ENCODE data around the gene P3H2.
A peak's percentile ranks its signal among the peaks of the same experiment; 100 is the strongest.
"Not testable (repeated sequence)": the region's sequence is repeated elsewhere in the genome, so short reads cannot be mapped to it uniquely, and the experiment has no call there.

The P3H2 gene

GRCh38 chr3:190120269-190121060, at the start of gene P3H2:
P3H2 (minus strand) TSS chr3:190120897; CDS start chr3:190120731, 166 bp downstream.
- Mint-ChIP-seq H3K4me3 (peak within 1 kb of the TSS; percentile 49), H3K4me1 (peaks cover 9% of the 10 kb centered on the region), H3K27me3 (peaks cover 76% of the 10 kb centered on the region), H3K27ac (ENCODE audit: low read depth) (no peak within 1 kb of the TSS), H3K36me3 (ENCODE audit: insufficient read depth) (peaks cover 4% of the 10 kb centered on the region), H3K9me3 (no peaks in the 10 kb centered on the region)
- no peak for DNase-seq (ENCODE audit: low spot score in 2 of 2)
- ATAC-seq (replicated peaks; ENCODE audit: extremely low read depth, poor library complexity, severe bottlenecking) = peak; percentile 14

DNA sequence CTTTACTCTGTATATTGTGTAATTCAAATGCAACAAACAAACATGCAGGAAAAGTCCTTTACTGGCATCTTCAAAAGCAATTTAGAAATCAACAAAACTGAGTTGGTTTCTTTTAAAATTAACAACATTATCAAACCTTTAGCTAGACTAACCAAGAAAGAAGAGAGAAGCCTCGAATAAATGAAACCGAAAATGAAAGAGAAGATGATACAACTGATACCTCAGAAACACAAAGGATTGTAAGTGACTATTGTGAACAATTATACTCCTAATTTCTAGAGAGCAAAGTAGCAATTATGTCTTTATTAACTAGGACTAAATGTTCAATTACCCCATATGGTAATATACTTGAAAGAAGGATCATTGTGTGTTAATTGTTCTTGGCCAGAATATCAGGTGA, 49.2 kb upstream of the P3H2 start:
- Mint-ChIP-seq H3K36me3 (ENCODE audit: insufficient read depth) (peaks cover 1% of the 10 kb centered on the region), H3K4me3 (peak overlapping the region; percentile 61), H3K27me3 (no peaks in the 10 kb centered on the region), H3K9me3 (no peaks in the 10 kb centered on the region), H3K27ac (ENCODE audit: low read depth) (peak overlapping the region; percentile 84), H3K4me1 (peaks cover 15% of the 10 kb centered on the region)
- DNase-seq (ENCODE audit: low spot score in 2 of 2) (no peak), ATAC-seq (replicated peaks; ENCODE audit: extremely low read depth, poor library complexity, severe bottlenecking) (no peak)

- H3K4me1 Mint-ChIP-seq = peaks cover 10% of the 10 kb centered on the region
- H3K4me3 Mint-ChIP-seq = peak overlapping the region; percentile 61
- peak overlapping the region; percentile 84 for H3K27ac Mint-ChIP-seq (ENCODE audit: low read depth)
- DNase-seq (ENCODE audit: low spot score in 2 of 2) (no peak), ATAC-seq (replicated peaks; ENCODE audit: extremely low read depth, poor library complexity, severe bottlenecking) (no peak)
- H3K27me3 Mint-ChIP-seq = no peaks in the 10 kb centered on the region
- H3K9me3 Mint-ChIP-seq = no peaks in the 10 kb centered on the region
- peaks cover 1% of the 10 kb centered on the region for H3K36me3 Mint-ChIP-seq (ENCODE audit: insufficient read depth)
Observed at GRCh38 chr3:190169243-190169642, 48.5 kb upstream of the P3H2 start.

DNA sequence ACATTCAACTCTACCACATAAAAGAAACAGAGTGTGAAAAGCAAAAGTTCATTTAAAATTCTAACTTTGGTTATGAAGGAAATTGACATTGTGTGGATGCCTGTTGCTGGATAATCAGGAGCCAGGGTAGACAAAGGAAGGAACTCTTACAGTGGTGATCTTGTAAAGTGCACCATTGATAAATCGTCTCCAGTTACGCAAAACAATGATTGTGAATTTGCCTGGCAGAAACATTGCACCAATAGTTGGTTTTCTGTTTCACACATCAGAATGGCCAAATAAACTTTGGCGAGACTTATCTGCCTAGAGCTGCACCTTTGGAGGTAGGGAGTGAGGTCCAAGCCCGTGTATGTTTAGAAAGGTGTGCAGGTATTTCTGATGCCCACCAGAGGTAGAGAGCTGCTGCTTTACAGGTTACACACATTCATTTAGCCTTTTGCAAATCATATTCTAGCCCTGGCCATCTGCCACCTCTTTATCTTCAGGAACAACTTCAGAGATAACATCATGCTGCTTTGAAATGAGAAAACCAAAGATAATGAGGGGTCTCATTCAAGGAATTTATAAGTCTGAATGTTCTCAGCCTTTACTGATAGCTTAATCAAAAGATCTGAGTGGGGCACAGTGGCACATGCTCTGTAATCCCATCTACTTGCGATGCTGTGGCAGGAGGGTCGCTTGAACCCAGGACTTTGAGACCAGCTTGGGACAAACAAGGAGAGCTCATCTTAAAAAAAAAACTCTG, 47.4 kb upstream of the P3H2 start:
- no peak for ATAC-seq (replicated peaks; ENCODE audit: extremely low read depth, poor library complexity, severe bottlenecking)
- no peak for DNase-seq (ENCODE audit: low spot score in 2 of 2)
- Mint-ChIP-seq H3K9me3 (no peaks in the 10 kb centered on the region), H3K36me3 (ENCODE audit: insufficient read depth) (peaks cover 1% of the 10 kb centered on the region), H3K27me3 (no peaks in the 10 kb centered on the region), H3K27ac (ENCODE audit: low read depth) (no peak overlapping the region), H3K4me3 (no peak overlapping the region), H3K4me1 (peaks cover 10% of the 10 kb centered on the region)

GRCh38 chr3:190166948-190167347, 46.3 kb upstream of the P3H2 start:
- ATAC-seq (replicated peaks; ENCODE audit: extremely low read depth, poor library complexity, severe bottlenecking) (no peak), DNase-seq (ENCODE audit: low spot score in 2 of 2) (no peak)
- no peaks in the 10 kb centered on the region for H3K9me3 Mint-ChIP-seq
- no peaks in the 10 kb centered on the region for H3K27me3 Mint-ChIP-seq
- H3K36me3 Mint-ChIP-seq (ENCODE audit: insufficient read depth) = peaks cover 1% of the 10 kb centered on the region
- H3K27ac Mint-ChIP-seq (ENCODE audit: low read depth) = no peak overlapping the region
- peaks cover 10% of the 10 kb centered on the region for H3K4me1 Mint-ChIP-seq
- H3K4me3 Mint-ChIP-seq = no peak overlapping the region

DNA sequence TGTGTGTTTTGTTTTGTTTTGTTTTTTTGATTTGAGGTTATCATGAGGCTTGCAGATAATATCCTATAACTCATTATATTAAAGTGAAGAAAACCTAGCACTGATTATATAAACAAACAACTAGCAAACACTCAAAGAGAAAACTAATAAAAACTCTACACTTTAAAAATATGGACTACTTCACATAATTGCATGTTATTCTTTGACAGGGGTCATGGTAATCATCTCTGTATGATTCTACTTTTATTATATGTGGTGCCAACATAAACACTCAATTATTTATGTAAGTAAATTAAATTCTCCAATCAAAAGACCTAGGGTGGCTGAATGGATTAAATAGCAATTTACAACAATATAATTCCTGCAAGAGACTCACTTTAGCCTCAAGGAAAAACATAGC, 44.6 kb upstream of the P3H2 start:
- H3K27me3 Mint-ChIP-seq = no peaks in the 10 kb centered on the region
- no peak overlapping the region for H3K4me3 Mint-ChIP-seq
- H3K4me1 Mint-ChIP-seq = peaks cover 10% of the 10 kb centered on the region
- DNase-seq (ENCODE audit: low spot score in 2 of 2) (no peak), ATAC-seq (replicated peaks; ENCODE audit: extremely low read depth, poor library complexity, severe bottlenecking) (no peak)
- H3K27ac Mint-ChIP-seq (ENCODE audit: low read depth) = no peak overlapping the region
- H3K36me3 Mint-ChIP-seq (ENCODE audit: insufficient read depth) = peaks cover 1% of the 10 kb centered on the region
- H3K9me3 Mint-ChIP-seq = no peaks in the 10 kb centered on the region

GRCh38 chr3:190162013-190162412, 41.3 kb upstream of the P3H2 start:
- not testable (repeated sequence) for DNase-seq (ENCODE audit: low spot score in 2 of 2); H3K27me3 Mint-ChIP-seq; ATAC-seq (replicated peaks; ENCODE audit: extremely low read depth, poor library complexity, severe bottlenecking); H3K4me3 Mint-ChIP-seq; H3K36me3 Mint-ChIP-seq (ENCODE audit: insufficient read depth); H3K9me3 Mint-ChIP-seq; H3K4me1 Mint-ChIP-seq; H3K27ac Mint-ChIP-seq (ENCODE audit: low read depth)

DNA sequence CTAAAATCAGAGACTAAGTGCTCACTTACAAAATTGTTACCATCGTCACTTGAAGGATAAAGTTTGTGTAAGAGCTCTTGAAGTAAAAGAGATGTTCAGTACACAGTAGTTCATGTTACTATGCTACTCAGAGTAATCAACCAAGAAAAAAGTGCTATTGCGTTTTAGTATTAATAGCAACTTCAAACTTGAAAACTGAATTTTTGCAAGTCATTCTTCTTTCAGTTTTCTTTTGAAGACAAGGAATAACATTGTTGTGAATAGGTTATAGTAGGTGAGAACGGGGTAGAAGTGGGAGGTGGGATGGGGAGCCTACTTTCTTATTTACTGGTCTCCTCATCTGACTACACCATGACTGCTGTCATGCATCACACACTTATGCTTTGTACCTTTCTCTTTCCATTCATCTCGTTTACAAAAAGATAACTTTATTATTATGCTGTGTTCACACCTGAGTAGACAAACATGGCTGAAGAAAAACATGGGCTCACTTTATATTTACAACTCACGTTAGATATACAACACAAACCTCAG, 39.3 kb upstream of the P3H2 start:
- ATAC-seq (replicated peaks; ENCODE audit: extremely low read depth, poor library complexity, severe bottlenecking) = no peak
- H3K9me3 Mint-ChIP-seq = no peaks in the 10 kb centered on the region

DNA sequence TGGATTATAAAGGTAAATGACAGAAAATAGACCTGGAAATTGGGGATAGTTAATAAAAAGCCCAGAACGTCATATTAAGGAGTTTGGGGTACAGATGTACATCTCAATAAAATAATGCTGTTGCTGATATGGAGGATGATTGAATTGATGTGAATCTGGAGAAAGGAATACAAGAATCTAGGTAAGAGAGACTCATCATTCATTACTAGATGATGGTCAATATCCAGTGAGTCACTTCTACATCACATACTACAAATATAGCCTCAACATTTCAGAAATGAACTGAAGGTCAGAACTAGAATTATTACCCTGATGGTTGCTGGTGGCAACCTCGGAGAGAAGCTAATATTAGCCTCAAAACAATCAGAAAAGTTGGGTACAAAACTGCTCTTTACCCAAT, 37.6 kb upstream of the P3H2 start:
- no peaks in the 10 kb centered on the region for H3K4me1 Mint-ChIP-seq
- H3K27me3 Mint-ChIP-seq = peaks cover 13% of the 10 kb centered on the region
- H3K36me3 Mint-ChIP-seq (ENCODE audit: insufficient read depth) = no peaks in the 10 kb centered on the region
- no peak overlapping the region for H3K4me3 Mint-ChIP-seq
- no peak overlapping the region for H3K27ac Mint-ChIP-seq (ENCODE audit: low read depth)
- no peaks in the 10 kb centered on the region for H3K9me3 Mint-ChIP-seq
- no peak for DNase-seq (ENCODE audit: low spot score in 2 of 2)
- ATAC-seq (replicated peaks; ENCODE audit: extremely low read depth, poor library complexity, severe bottlenecking) = no peak

More for the DNA sequence above, 39.3 kb upstream of the P3H2 start:
- H3K4me1 Mint-ChIP-seq = no peaks in the 10 kb centered on the region
- H3K27ac Mint-ChIP-seq (ENCODE audit: low read depth) = no peak overlapping the region
- no peak overlapping the region for H3K4me3 Mint-ChIP-seq
- no peaks in the 10 kb centered on the region for H3K36me3 Mint-ChIP-seq (ENCODE audit: insufficient read depth)
- H3K27me3 Mint-ChIP-seq = peaks cover 2% of the 10 kb centered on the region
- DNase-seq (ENCODE audit: low spot score in 2 of 2) = no peak

DNA sequence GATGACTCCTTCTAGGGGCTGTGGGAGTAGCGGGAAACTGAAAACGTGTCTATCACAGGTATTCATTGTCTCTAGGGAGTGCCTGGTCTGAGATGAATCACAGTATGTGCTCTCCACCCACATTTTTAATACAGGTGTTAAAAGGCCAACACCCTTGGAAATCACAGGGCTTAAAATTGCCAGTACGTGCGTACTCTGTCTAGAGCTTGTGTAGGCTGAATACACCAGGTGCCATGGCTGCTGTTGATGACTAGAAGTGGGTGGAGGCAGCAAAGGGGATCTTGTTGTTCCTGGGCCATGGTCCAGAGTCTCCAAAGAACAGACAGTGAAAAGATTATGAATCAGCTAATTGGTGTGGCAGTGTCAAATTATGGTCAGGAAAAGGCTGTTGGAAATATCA, 35.1 kb upstream of the P3H2 start:
- DNase-seq (ENCODE audit: low spot score in 2 of 2) (no peak), ATAC-seq (replicated peaks; ENCODE audit: extremely low read depth, poor library complexity, severe bottlenecking) (no peak)
- Mint-ChIP-seq H3K27ac (ENCODE audit: low read depth) (no peak overlapping the region), H3K27me3 (peaks cover 13% of the 10 kb centered on the region), H3K36me3 (ENCODE audit: insufficient read depth) (no peaks in the 10 kb centered on the region), H3K9me3 (no peaks in the 10 kb centered on the region), H3K4me3 (no peak overlapping the region), H3K4me1 (no peaks in the 10 kb centered on the region)

DNA sequence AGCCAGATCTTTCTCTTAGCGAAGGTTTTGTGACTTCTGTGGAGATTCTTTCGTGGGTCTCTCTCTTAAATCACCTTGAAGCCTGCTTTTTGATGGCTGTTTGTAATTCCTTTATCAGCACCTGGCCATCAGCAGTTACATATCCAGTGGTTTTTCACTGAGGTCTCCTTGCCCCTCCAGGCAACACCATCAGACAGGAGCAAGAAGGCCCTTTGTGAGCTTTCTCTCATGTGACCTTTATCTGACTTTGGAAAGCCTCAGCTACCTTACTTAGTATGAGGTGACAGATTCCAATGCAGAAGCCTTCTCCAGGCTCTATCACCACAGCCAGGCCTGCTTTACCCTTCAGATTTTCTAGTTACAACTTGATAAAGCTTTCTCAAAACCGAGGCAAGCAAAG, 30.0 kb upstream of the P3H2 start:
- DNase-seq (ENCODE audit: low spot score in 2 of 2) (no peak), ATAC-seq (replicated peaks; ENCODE audit: extremely low read depth, poor library complexity, severe bottlenecking) (no peak)
- Mint-ChIP-seq H3K4me3 (no peak overlapping the region), H3K27ac (ENCODE audit: low read depth) (no peak overlapping the region), H3K36me3 (ENCODE audit: insufficient read depth) (no peaks in the 10 kb centered on the region), H3K27me3 (peaks cover 38% of the 10 kb centered on the region), H3K4me1 (no peaks in the 10 kb centered on the region), H3K9me3 (no peaks in the 10 kb centered on the region)

DNA sequence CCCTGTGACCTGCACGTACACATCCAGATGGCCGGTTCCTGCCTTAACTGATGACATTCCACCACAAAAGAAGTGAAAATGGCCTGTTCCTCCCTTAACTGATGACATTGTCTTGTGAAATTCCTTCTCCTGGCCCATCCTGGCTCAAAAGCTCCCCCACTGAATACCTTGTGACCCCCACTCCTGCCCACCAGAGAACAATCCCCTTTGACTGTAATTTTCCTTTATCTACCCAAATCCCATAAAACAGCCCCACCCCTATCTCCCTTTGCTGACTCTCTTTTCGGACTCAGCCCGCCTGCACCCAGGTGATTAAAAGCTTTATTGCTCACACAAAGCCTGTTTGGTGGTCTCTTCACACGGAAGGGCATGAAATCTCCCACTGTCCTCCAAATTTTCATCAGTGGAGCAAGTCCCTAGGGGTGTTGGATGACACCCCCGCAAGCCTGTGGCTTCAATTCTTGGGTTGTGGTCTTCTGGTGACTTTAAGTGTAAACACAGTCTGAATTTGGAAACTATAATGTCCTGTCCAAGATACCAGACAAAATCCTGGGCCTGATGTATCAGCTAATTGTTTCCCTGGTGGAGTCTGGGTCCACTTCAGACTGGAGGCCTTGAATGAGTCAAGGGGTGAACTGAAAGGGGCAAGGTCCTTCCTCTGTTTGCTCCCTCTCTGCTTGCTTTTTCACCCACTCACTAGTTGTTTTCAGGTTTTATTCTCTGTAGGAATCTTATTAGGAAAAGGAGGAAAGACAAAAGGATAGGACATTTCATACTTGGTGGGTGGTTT, 29.3 kb upstream of the P3H2 start:
- not testable (repeated sequence) for H3K36me3 Mint-ChIP-seq (ENCODE audit: insufficient read depth); H3K4me1 Mint-ChIP-seq; DNase-seq (ENCODE audit: low spot score in 2 of 2); H3K27ac Mint-ChIP-seq (ENCODE audit: low read depth); H3K9me3 Mint-ChIP-seq; ATAC-seq (replicated peaks; ENCODE audit: extremely low read depth, poor library complexity, severe bottlenecking); H3K4me3 Mint-ChIP-seq
- H3K27me3 Mint-ChIP-seq = peaks cover 44% of the 10 kb centered on the region
